SK-N-MC (cell line): Measurements from ENCODE around the gene SCAPER.
"Not testable (repeated sequence)": the region's sequence is repeated elsewhere in the genome, so short reads cannot be mapped to it uniquely, and the experiment has no call there.

Experiments
- DNase-seq: peaks from one replicate; pipeline ENCODE4 v3.0.0-alpha.2; 2011; ENCODE audit warnings: low read depth, low spot score
- H3K27ac ChIP-seq: fragments of 200-600 bp; sonication (generic); 2 replicates; pipeline ENCODE4 v1.5.1; 2016; ENCODE audit warnings: mixed run types
- H3K36me3 ChIP-seq: fragments of 200-600 bp; sonication (generic); 2 replicates; pipeline ENCODE4 v1.6.1; 2017; ENCODE audit warnings: antibody characterized with exemption, low read length, mixed read lengths; ENCODE audit not compliant: insufficient read depth
- H3K4me3 ChIP-seq: fragments of 200-600 bp; sonication (generic); 2 replicates; pipeline ENCODE4 v1.5.1; 2016
- H3K9ac ChIP-seq: fragments of 200-600 bp; sonication (generic); 2 replicates; pipeline ENCODE4 v1.8.0; 2017; ENCODE audit warnings: mixed run types, mixed read lengths; ENCODE audit not compliant: insufficient read length
- H3K9me3 ChIP-seq: fragments of 200-600 bp; sonication (generic); 2 replicates; pipeline ENCODE4 v1.6.1; 2017; ENCODE audit warnings: low read depth, mild to moderate bottlenecking, antibody characterized with exemption, low read length, moderate library complexity, mixed read lengths
- EZH2 ChIP-seq: fragments of 200-600 bp; sonication (generic); IDR thresholded peaks from one replicate; pipeline ENCODE4 v1.6.1; 2017; ENCODE audit warnings: antibody characterized with exemption
- FOXP2 ChIP-seq: optimal IDR thresholded peaks from 2 replicates; pipeline ENCODE3; 2011; ENCODE audit warnings: mild to moderate bottlenecking, moderate library complexity; ENCODE audit not compliant: insufficient read depth; ENCODE audit errors: extremely low read length, control extremely low read depth
- POLR2AphosphoS5 ChIP-seq: IDR thresholded peaks from 2 replicates; pipeline ENCODE4 v1.6.1; 2012; ENCODE audit warnings: mild to moderate bottlenecking, low read depth, low read length, borderline replicate concordance

SCAPER gene

GRCh38 chr15:76753131-76753530 lies 152.0 kb downstream of the SCAPER start:
- no peak for DNase-seq
- TF ChIP-seq EZH2 = no peak
- TF ChIP-seq FOXP2 = no peak
- no peak for TF ChIP-seq POLR2AphosphoS5
- Histone ChIP-seq H3K36me3 (peaks cover 15% of the 10 kb centered on the region), H3K9me3 (0 out of 2 replicates have a peak, but pooled peaks cover 4% of the 10 kb centered on the region), H3K4me3 (no peak overlapping the region), H3K27ac (no peak overlapping the region), H3K9ac (no peak overlapping the region)

- Histone ChIP-seq H3K9me3 (0 out of 2 replicates have a peak, but pooled peaks cover 4% of the 10 kb centered on the region), H3K27ac (no peak overlapping the region), H3K36me3 (peaks cover 14% of the 10 kb centered on the region), H3K4me3 (no peak overlapping the region), H3K9ac (no peak overlapping the region)
- DNase-seq = no peak
- TF ChIP-seq FOXP2 (no peak), POLR2AphosphoS5 (no peak), EZH2 (no peak)
These were observed 152.6 kb downstream of the SCAPER start for GRCh38 chr15:76752549-76752948.

DNA sequence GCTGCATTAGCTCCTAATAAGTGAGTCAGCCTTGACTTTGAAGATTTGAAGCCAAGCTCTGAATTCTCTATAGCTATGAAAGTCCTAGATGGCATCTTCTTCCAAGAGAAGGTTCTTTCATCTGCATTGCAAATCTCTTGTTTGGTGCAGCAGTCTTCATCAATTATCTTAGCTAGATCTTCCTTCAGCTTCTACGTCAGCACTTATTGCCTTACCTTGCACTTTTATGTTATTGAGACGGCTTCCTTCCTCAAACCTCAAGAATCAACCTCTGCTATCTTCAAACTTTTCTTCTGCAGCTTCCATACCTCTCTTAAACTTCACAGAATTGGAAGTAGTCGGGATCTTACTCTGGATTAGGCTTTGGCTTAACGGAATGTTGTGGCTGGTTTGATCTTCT lies 167.6 kb downstream of the SCAPER start:
- TF ChIP-seq FOXP2 (no peak), EZH2 (no peak), POLR2AphosphoS5 (no peak)
- no peak overlapping the region for H3K27ac ChIP-seq
- H3K9ac ChIP-seq = no peak overlapping the region
- no peaks in the 10 kb centered on the region for H3K9me3 ChIP-seq
- H3K4me3 ChIP-seq = no peak overlapping the region
- DNase-seq = no peak
- H3K36me3 ChIP-seq = peaks cover 22% of the 10 kb centered on the region

DNA sequence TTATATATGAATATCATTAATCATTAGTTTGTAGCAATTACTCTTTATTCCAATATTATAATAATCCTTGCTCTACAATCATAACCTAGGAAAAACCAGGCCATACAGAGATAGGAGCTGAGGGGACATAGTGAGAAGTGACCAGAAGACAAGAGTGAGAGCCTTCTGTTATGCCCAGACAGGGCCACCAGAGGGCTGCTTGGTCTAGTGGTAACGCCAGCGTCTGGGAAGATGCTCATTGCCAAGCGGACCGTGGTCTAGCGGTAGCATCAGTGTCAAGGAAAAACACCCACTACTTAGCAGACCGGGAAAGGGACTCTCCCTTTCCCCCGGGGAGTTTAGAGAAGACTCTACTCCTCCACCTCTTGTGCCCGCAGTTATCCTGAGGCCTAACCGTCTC lies 172.8 kb downstream of the SCAPER start:
- H3K36me3 ChIP-seq = peaks cover 17% of the 10 kb centered on the region; the same call in 1 of the 2 replicates
- not testable (repeated sequence) for H3K9ac ChIP-seq, H3K9me3 ChIP-seq, H3K4me3 ChIP-seq, H3K27ac ChIP-seq, DNase-seq

DNA sequence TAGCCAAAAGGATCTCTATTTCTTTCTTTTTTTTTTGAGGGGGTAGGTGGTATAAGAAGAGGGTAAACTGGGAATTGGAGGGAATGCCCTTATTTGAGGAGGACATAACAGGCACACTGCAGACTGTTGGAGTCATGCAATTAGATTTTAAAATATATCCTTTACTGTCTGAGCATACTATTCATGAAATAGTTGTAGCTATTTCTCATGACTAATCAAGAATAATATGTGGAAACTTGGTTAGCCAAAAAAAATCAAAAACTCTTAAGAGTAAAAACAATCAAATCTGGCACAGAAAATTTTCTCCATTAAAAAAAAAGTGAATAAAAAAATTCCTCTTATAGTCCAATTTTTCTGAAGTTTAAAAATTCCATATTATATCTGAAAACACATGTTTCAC lies 174.9 kb downstream of the SCAPER start:
- Histone ChIP-seq H3K9me3 (peaks cover 6% of the 10 kb centered on the region; the same call in 1 of the 2 replicates), H3K27ac (no peak overlapping the region), H3K4me3 (no peak overlapping the region), H3K9ac (no peak overlapping the region), H3K36me3 (peaks cover 25% of the 10 kb centered on the region)
- TF ChIP-seq FOXP2 (no peak), POLR2AphosphoS5 (no peak), EZH2 (no peak)
- no peak for DNase-seq

GRCh38 chr15:76718863-76719262 lies 186.3 kb downstream of the SCAPER start:
- TF ChIP-seq EZH2 = no peak
- TF ChIP-seq POLR2AphosphoS5 = no peak
- no peak for TF ChIP-seq FOXP2
- no peak overlapping the region for H3K27ac ChIP-seq
- no peaks in the 10 kb centered on the region for H3K9me3 ChIP-seq
- H3K9ac ChIP-seq = no peak overlapping the region
- DNase-seq = no peak
- H3K36me3 ChIP-seq = no peaks in the 10 kb centered on the region; the same call in 1 of the 2 replicates
- H3K4me3 ChIP-seq = no peak overlapping the region

GRCh38 chr15:76714950-76715349 lies 190.2 kb downstream of the SCAPER start:
- Histone ChIP-seq H3K27ac (no peak overlapping the region), H3K9ac (no peak overlapping the region), H3K9me3 (no peaks in the 10 kb centered on the region), H3K4me3 (no peak overlapping the region), H3K36me3 (no peaks in the 10 kb centered on the region; the same call in 1 of the 2 replicates)
- no peak for DNase-seq
- TF ChIP-seq POLR2AphosphoS5 (no peak), FOXP2 (no peak)

DNA sequence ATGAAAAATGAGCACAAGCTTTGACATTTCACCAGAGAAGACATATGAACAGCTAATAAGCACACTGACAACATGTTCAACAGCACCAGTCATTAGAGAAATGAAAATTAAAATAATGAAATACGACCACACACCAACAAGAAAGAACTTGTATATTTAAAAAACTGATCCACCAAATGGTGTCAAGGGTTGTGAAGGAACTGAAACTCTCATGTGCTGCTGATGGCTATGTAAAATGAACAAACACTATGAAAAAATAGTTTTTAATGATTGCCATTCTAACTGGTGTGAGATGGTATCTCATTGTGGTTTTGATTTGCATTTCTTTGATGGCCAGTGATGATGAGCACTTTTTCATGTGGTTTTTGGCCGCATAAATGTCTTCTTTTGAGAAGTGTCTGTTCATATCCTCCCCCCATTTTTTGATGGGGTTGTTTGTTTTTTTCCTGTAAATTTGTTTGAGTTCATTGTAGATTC lies 193.8 kb downstream of the SCAPER start:
- TF ChIP-seq FOXP2 (no peak), EZH2 (no peak), POLR2AphosphoS5 (no peak)
- Histone ChIP-seq H3K4me3 (no peak overlapping the region), H3K27ac (no peak overlapping the region), H3K9ac (no peak overlapping the region), H3K9me3 (no peaks in the 10 kb centered on the region), H3K36me3 (no peaks in the 10 kb centered on the region; the same call in none of the 2 replicates)
- no peak for DNase-seq

DNA sequence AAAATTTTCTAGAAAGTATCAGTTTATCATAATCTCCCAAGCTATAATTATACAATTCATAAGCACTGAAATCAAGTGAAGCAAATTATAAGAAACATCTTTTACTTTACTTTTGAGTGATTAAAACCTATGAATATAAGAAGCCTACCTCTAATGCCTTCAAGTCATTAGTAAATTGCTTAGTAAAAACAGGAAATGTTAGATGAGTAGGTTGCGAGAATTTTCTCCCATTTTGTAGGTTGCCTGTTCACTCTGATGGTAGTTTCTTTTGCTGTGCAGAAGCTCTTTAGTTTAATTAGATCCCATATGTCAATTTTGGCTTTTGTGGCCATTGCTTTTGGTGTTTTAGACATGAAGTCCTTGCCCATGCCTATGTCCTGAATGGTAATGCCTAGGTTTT lies 201.1 kb downstream of the SCAPER start:
- H3K27ac ChIP-seq, H3K4me3 ChIP-seq, H3K9ac ChIP-seq, H3K9me3 ChIP-seq, DNase-seq: not testable (repeated sequence)
- peaks cover 18% of the 10 kb centered on the region for H3K36me3 ChIP-seq

GRCh38 chr15:76696840-76697239 lies 208.3 kb downstream of the SCAPER start:
- no peak for DNase-seq
- H3K36me3 ChIP-seq = peaks cover 16% of the 10 kb centered on the region; the same call in 1 of the 2 replicates
- H3K9me3 ChIP-seq = no peaks in the 10 kb centered on the region
- H3K4me3 ChIP-seq = no peak overlapping the region
- H3K9ac ChIP-seq = no peak overlapping the region
- no peak for TF ChIP-seq POLR2AphosphoS5
- TF ChIP-seq EZH2 = no peak
- TF ChIP-seq FOXP2 = no peak
- H3K27ac ChIP-seq = no peak overlapping the region

GRCh38 chr15:76692546-76692945 lies 212.6 kb downstream of the SCAPER start:
- not testable (repeated sequence) for H3K4me3 ChIP-seq, H3K9ac ChIP-seq, H3K9me3 ChIP-seq, H3K27ac ChIP-seq, DNase-seq, H3K36me3 ChIP-seq

DNA sequence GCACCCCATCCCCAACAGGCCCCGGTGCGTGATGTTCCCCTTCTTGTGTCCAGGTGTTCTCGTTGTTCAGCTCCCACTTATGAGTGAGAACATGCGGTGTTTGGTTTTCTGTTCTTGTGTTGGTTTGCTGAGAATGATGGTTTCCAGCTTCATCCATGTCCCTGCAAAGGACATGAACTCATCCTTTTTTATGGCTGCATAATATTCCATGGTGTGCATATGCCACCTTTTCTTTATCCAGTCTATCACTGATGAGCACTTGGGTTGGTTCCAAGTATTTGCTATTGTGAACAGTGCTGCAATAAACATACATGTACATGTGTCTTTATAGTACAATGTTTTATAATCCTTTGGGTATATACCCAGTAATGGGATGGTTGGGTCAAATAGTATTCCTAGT lies 217.5 kb downstream of the SCAPER start:
- H3K9ac ChIP-seq, H3K27ac ChIP-seq, DNase-seq, H3K9me3 ChIP-seq, H3K36me3 ChIP-seq, H3K4me3 ChIP-seq: not testable (repeated sequence)
